DND-41 (cell line): ENCODE results near the gene RCAN2.

ENCODE experiments used
- EZH2 ChIP-seq: IDR thresholded peaks from 3 replicates; pipeline ENCODE4 v1.6.1; 2012; ENCODE audit warnings: borderline replicate concordance, low read depth, mild to moderate bottlenecking, moderate library complexity, low read length, inconsistent platforms; ENCODE audit not compliant: severe bottlenecking
- TF ChIP-seq, protein P1 (sequence below): IDR thresholded peaks from 2 replicates; pipeline ENCODE4 v1.5.1; 2012; ENCODE audit warnings: borderline replicate concordance, low read length, moderate library complexity, mild to moderate bottlenecking; ENCODE audit not compliant: poor library complexity, severe bottlenecking; ENCODE audit errors: extremely low read depth

DNA sequence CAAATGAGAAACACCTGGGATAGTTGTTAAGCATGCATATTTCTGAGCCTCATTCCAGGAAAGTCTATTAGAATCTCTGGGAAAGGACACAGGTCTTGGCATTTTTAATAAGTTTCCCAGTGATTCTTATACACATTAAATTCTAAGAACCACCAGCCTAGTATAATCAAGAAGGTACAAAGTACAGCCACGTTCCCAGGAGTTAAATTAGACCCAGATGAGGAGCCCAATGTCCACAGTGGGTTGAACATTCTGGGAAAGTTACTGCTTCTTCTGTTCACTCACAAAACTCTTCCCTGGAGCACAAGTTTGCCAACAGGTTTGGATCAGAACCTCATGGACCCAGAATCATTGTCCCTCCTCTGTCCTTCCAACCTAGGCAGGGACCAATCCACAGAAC is 90.4 kb downstream of the RCAN2 start:
- TF ChIP-seq, protein P1, sequence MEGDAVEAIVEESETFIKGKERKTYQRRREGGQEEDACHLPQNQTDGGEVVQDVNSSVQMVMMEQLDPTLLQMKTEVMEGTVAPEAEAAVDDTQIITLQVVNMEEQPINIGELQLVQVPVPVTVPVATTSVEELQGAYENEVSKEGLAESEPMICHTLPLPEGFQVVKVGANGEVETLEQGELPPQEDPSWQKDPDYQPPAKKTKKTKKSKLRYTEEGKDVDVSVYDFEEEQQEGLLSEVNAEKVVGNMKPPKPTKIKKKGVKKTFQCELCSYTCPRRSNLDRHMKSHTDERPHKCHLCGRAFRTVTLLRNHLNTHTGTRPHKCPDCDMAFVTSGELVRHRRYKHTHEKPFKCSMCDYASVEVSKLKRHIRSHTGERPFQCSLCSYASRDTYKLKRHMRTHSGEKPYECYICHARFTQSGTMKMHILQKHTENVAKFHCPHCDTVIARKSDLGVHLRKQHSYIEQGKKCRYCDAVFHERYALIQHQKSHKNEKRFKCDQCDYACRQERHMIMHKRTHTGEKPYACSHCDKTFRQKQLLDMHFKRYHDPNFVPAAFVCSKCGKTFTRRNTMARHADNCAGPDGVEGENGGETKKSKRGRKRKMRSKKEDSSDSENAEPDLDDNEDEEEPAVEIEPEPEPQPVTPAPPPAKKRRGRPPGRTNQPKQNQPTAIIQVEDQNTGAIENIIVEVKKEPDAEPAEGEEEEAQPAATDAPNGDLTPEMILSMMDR: no peak
- TF ChIP-seq EZH2: no peak
